Endothelial cell of umbilical vein (primary cell): ENCODE measurements around the gene SFI1.

Source experiments
- MYC ChIP-seq: IDR thresholded peaks from one replicate; pipeline ENCODE4 v1.6.1; 2011; ENCODE audit warnings: mild to moderate bottlenecking, low read depth, low read length
- POLR2A ChIP-seq: IDR thresholded peaks from 2 replicates; pipeline ENCODE4 v1.6.1; 2012; ENCODE audit warnings: low read depth, mild to moderate bottlenecking, control low read depth, low read length
- POLR2AphosphoS5 ChIP-seq: IDR thresholded peaks from 2 replicates; pipeline ENCODE4 v1.6.1; 2012; ENCODE audit warnings: low read depth, mild to moderate bottlenecking, control low read depth, low read length, moderate library complexity; ENCODE audit not compliant: insufficient read depth
- TF ChIP-seq, protein P1 (sequence below), 2 donors: IDR thresholded peaks; 1 replicate in 1 of 2; 2 replicates in 1 of 2; pipeline ENCODE4 v1.5.1; 2011; ENCODE audit warnings: low read length in 2 of 2, mild to moderate bottlenecking in 2 of 2, moderate library complexity in 2 of 2, control low read depth in 1 of 2, inconsistent platforms in 1 of 2, low read depth in 1 of 2; ENCODE audit not compliant: insufficient read depth in 1 of 2; ENCODE audit errors: extremely low read depth in 1 of 2

DNA sequence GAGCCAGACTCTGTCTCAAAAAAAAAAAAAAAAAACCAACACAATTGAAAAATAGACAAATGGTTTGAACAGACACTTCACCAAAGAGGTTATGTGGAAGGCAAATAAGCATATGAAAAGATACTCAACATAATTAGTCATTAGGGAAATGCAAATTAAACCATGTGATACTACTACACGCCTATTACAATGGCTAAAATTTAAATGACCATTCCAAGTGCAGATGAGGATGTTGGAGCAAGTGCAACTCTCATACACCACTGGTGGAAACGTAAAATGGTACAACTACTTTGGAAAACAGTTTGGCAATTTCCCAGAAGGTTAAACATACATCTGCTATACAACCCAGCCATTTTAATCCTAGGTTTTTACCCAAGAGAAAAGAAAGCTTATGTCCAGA is 31.0 kb upstream of the SFI1 start:
- TF ChIP-seq, protein P1, sequence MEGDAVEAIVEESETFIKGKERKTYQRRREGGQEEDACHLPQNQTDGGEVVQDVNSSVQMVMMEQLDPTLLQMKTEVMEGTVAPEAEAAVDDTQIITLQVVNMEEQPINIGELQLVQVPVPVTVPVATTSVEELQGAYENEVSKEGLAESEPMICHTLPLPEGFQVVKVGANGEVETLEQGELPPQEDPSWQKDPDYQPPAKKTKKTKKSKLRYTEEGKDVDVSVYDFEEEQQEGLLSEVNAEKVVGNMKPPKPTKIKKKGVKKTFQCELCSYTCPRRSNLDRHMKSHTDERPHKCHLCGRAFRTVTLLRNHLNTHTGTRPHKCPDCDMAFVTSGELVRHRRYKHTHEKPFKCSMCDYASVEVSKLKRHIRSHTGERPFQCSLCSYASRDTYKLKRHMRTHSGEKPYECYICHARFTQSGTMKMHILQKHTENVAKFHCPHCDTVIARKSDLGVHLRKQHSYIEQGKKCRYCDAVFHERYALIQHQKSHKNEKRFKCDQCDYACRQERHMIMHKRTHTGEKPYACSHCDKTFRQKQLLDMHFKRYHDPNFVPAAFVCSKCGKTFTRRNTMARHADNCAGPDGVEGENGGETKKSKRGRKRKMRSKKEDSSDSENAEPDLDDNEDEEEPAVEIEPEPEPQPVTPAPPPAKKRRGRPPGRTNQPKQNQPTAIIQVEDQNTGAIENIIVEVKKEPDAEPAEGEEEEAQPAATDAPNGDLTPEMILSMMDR (IDR thresholded peaks at IDR 0.05; ENCODE audit: extremely low read depth in 1 of 2, insufficient read depth in 1 of 2, low read depth in 1 of 2, low read length in 2 of 2) = no peak
- TF ChIP-seq POLR2A (no peak), POLR2AphosphoS5 (no peak), MYC (no peak)
